Endothelial cell of umbilical vein (primary cell): ENCODE data around the gene KCNS1. TPM values are rescaled to one million over a fixed set of nuclear protein-coding genes. Genes with fewer than 3 reads are reported as not detected.
A peak's percentile ranks its signal among the peaks of the same experiment; 100 is the strongest.

Source experiments
- BruUV-seq: library from RNA; stranded (reverse); fragments of 400-500 nt; replicated peaks from 2 replicates; lab custom pipeline; 2021; lab: Mats Ljungman, UMichigan
- CTCF ChIA-PET: fragments of 300-600, 350-600 bp; sonication (Branson Sonifier 250); formaldehyde crosslinking; loops from one replicate; lab custom pipeline; 2021; ENCODE audit warnings: antibody characterized with exemption, inconsistent platforms; lab: Charles Lee
- POLR2A ChIA-PET: fragments of 300-600, 350-600 bp; sonication (Branson Sonifier 250); formaldehyde crosslinking; loops from one replicate; lab custom pipeline; 2021; ENCODE audit warnings: antibody characterized with exemption, inconsistent platforms; lab: Charles Lee
- DNase-seq: peaks from one replicate; pipeline ENCODE4 v3.0.0-alpha.2; 2011; ENCODE audit warnings: low read depth, low spot score
- FAIRE-seq: peaks from 2 replicates; lab custom pipeline; 2011; peaks lifted over from hg19 to GRCh38; lab: Jason Lieb, UNC
- H2AFZ ChIP-seq: 2 replicates; pipeline ENCODE4 v1.6.0; 2012; ENCODE audit warnings: low read depth, low read length, control low read depth, inconsistent platforms
- H3K27ac ChIP-seq: 2 replicates; pipeline ENCODE4 v1.5.1; 2011; ENCODE audit warnings: low read depth, mild to moderate bottlenecking, control low read depth, low read length, moderate library complexity; ENCODE audit not compliant: insufficient read depth
- H3K27me3 ChIP-seq, 2 experiments: 2 replicates each; pipeline versions ENCODE4 v1.6.0 to v1.6.1; 2011; ENCODE audit warnings: low read length in 2 of 2, mixed read lengths in 1 of 2; ENCODE audit not compliant: control insufficient read depth in 2 of 2, insufficient read depth in 2 of 2
- H3K36me3 ChIP-seq, 2 experiments: 2 replicates in 1 of 2; 3 replicates in 1 of 2; pipeline ENCODE4 v1.5.1; 2011; ENCODE audit warnings: low read length in 2 of 2, mild to moderate bottlenecking in 1 of 2, moderate library complexity in 1 of 2; ENCODE audit not compliant: control insufficient read depth in 2 of 2, insufficient read depth in 2 of 2; ENCODE audit errors: extremely low read depth in 1 of 2
- H3K4me1 ChIP-seq: 3 replicates; pipeline ENCODE4 v1.5.1; 2011; ENCODE audit warnings: mild to moderate bottlenecking, low read length; ENCODE audit not compliant: control insufficient read depth, insufficient read depth; ENCODE audit errors: extremely low read depth
- H3K4me2 ChIP-seq: 2 replicates; pipeline ENCODE4 v1.6.1; 2011; ENCODE audit warnings: low read length, control low read depth, mixed read lengths; ENCODE audit not compliant: insufficient read depth
- H3K4me3 ChIP-seq, 3 experiments: fragments of 200-600 bp in 1 of 3; sonication (generic), shearing (Covaris generic) in 1 of 3; replicated peaks in 1 of 3; 2 replicates each; pipeline ENCODE4 v1.5.1; 2011 to 2016; ENCODE audit warnings: control low read depth in 3 of 3, low read length in 3 of 3, mild to moderate bottlenecking in 2 of 3, inconsistent platforms in 1 of 3, low read depth in 1 of 3, moderate library complexity in 1 of 3; ENCODE audit not compliant: insufficient read depth in 1 of 3
- H3K79me2 ChIP-seq: 2 replicates; pipeline ENCODE4 v1.6.0; 2012; ENCODE audit warnings: low read length, inconsistent platforms; ENCODE audit not compliant: control insufficient read depth, insufficient read depth
- H3K9ac ChIP-seq: replicated peaks from 2 replicates; pipeline ENCODE3; 2011; ENCODE audit warnings: low read length, control low read depth; ENCODE audit not compliant: insufficient read depth; ENCODE audit errors: extremely low read depth
- H3K9me1 ChIP-seq: replicated peaks from 3 replicates; pipeline ENCODE4 v1.6.0; 2011; ENCODE audit warnings: mild to moderate bottlenecking, low read length; ENCODE audit not compliant: control insufficient read depth, insufficient read depth; ENCODE audit errors: extremely low read depth
- H3K9me3 ChIP-seq: replicated peaks from 2 replicates; pipeline ENCODE4 v1.5.1; 2012; ENCODE audit warnings: low read length, inconsistent platforms; ENCODE audit not compliant: control insufficient read depth, insufficient read depth
- H4K20me1 ChIP-seq: replicated peaks from 2 replicates; pipeline ENCODE3; 2011; ENCODE audit warnings: mild to moderate bottlenecking, low read length; ENCODE audit not compliant: control insufficient read depth, insufficient read depth; ENCODE audit errors: extremely low read depth
- CTCF ChIP-seq, 2 donors: IDR thresholded peaks; 1 replicate in 1 of 2; 2 replicates in 1 of 2; pipeline ENCODE4 v1.5.1; 2011; ENCODE audit warnings: low read length in 2 of 2, mild to moderate bottlenecking in 2 of 2, moderate library complexity in 2 of 2, control low read depth in 1 of 2, inconsistent platforms in 1 of 2, low read depth in 1 of 2; ENCODE audit not compliant: insufficient read depth in 1 of 2; ENCODE audit errors: extremely low read depth in 1 of 2
- EZH2 ChIP-seq: IDR thresholded peaks from 2 replicates; pipeline ENCODE4 v1.6.1; 2012; ENCODE audit warnings: borderline replicate concordance, low read depth, mild to moderate bottlenecking, moderate library complexity, low read length, inconsistent platforms; ENCODE audit not compliant: severe bottlenecking
- FOS ChIP-seq: IDR thresholded peaks from 2 replicates; pipeline ENCODE4 v1.6.1; 2011; ENCODE audit warnings: mild to moderate bottlenecking, low read length, moderate library complexity, borderline replicate concordance; ENCODE audit not compliant: insufficient read depth
- GATA2 ChIP-seq: IDR thresholded peaks from 2 replicates; pipeline ENCODE4 v1.7.0; 2011; ENCODE audit warnings: low read depth, mild to moderate bottlenecking, moderate library complexity, mixed read lengths, low read length; ENCODE audit not compliant: insufficient read length, insufficient read depth
- JUN ChIP-seq: IDR thresholded peaks from 2 replicates; pipeline ENCODE4 v1.6.1; 2011; ENCODE audit warnings: borderline replicate concordance, low read depth; ENCODE audit not compliant: insufficient read length, insufficient read depth
- MYC ChIP-seq: IDR thresholded peaks from one replicate; pipeline ENCODE4 v1.6.1; 2011; ENCODE audit warnings: mild to moderate bottlenecking, low read depth, low read length
- POLR2A ChIP-seq: IDR thresholded peaks from 2 replicates; pipeline ENCODE4 v1.6.1; 2012; ENCODE audit warnings: low read depth, mild to moderate bottlenecking, control low read depth, low read length
- POLR2AphosphoS5 ChIP-seq: IDR thresholded peaks from 2 replicates; pipeline ENCODE4 v1.6.1; 2012; ENCODE audit warnings: low read depth, mild to moderate bottlenecking, control low read depth, low read length, moderate library complexity; ENCODE audit not compliant: insufficient read depth
- dilution Hi-C: fragments of 300-500 bp; cut with MboI; formaldehyde crosslinking; loops from one replicate; pipeline ENCODE4 v1.15.0; 2019; ENCODE audit warnings: low sequenced_read_pairs; ENCODE audit not compliant: extremely low pct_ligation_motif_present
- intact Hi-C: fragments of 100-400 bp; cut with micrococcal nuclease; formaldehyde crosslinking; loops from one replicate; pipeline ENCODE4 v1.10.0; 2022
- polyA plus RNA-seq, 4 experiments: library from polyadenylated mRNA; depleted of rRNA in 3 of 4; stranded (reverse) in 3 of 4; unstranded in 1 of 4; fragments of >200 nt; gene quantifications; 2 replicates each; pipeline versions ENCODE4 v1.2.1 to v1.2.3, GENCODE V29; 2011 to 2012; ENCODE audit warnings: missing spikeins in 1 of 4
- total RNA-seq: library from RNA; stranded (reverse); gene quantifications from 2 replicates; pipeline ENCODE4 v1.2.3, GENCODE V29; 2021
- TF ChIP-seq, protein P1 (sequence below): IDR thresholded peaks from 2 replicates; pipeline ENCODE4 v1.6.1; 2011; ENCODE audit not compliant: insufficient read depth, insufficient read length

Gene KCNS1
- total and polyA plus RNA-seq, 2 donors (not counting 3 experiments of a cell fraction or from before 2014, with no cell fraction given): 0.14 to 0.29 TPM

DNA sequence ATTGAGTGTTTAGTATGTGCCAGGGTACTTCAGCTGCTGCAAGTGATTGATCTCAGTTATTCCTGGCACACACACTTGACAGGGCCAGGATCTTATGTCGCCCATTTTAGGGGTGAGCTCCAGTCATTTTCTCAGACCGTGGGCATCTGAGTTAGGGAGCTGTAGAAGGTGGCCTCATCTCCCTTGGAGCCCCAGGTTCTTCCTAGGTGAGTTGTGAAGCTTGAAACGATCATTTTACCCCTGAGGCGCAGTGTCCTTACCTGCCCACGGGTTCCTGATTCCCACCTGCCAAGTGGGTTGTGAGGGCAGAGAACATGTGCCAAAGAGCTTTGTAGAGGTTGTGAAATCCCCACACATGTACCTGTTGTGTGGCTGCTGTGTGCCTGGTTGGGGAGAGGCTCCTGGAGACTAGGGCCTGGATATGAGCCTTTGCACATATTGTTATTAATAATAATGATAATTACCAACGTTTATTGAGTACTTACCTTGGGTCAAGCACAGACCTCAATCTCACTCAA, 465 bp upstream of the KCNS1 start:
- ChIA-PET POLR2A (no interaction called here), CTCF (interaction anchor here (1.5 to 12.2 kb wide), 5 partner anchors 8 to 670 kb away, joined by 3 to 411 read pairs (median 132); no protein-coding TSS in a partner anchor)
- no TSS peak for BruUV-seq
- intact Hi-C loops (no loop called here), dilution Hi-C loops (no loop called here)
- H3K36me3 ChIP-seq: no peaks in the 10 kb centered on the region
- no peak for FAIRE-seq
- no peak overlapping the region for H3K9ac ChIP-seq
- H3K4me3 ChIP-seq: no peak overlapping the region
- H3K9me3 ChIP-seq: no peaks in the 10 kb centered on the region
- peak overlapping the region; percentile 37 for H2AFZ ChIP-seq
- DNase-seq: no peak
- H3K4me1 ChIP-seq: peaks cover 3% of the 10 kb centered on the region
- TF ChIP-seq, protein P1, sequence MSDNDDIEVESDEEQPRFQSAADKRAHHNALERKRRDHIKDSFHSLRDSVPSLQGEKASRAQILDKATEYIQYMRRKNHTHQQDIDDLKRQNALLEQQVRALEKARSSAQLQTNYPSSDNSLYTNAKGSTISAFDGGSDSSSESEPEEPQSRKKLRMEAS: no peak
- TF ChIP-seq POLR2A (no peak), POLR2AphosphoS5 (no peak), MYC (no peak), JUN (no peak), EZH2 (no peak), FOS (no peak), GATA2 (no peak), CTCF (IDR thresholded peaks at IDR 0.05; ENCODE audit: extremely low read depth in 1 of 2, insufficient read depth in 1 of 2, low read depth in 1 of 2, low read length in 2 of 2) (no peak)
- peaks cover 21 to 29% of the 10 kb centered on the region in 2 experiments for H3K27me3 ChIP-seq
- H3K9me1 ChIP-seq: no peaks in the 10 kb centered on the region
- no peak overlapping the region for H3K27ac ChIP-seq
- H4K20me1 ChIP-seq: no peaks in the 10 kb centered on the region
- no peaks in the 10 kb centered on the region for H3K79me2 ChIP-seq
- H3K4me2 ChIP-seq: peak overlapping the region; percentile 19
